Retina (tissue), 1 donor: ENCODE data around the gene KRTAP9-1.
"Not testable (repeated sequence)": the region's sequence is repeated elsewhere in the genome, so short reads cannot be mapped to it uniquely, and the experiment has no call there.

Experiments used
- DNase-seq: peaks from one replicate; pipeline ENCODE4 v3.0.0-alpha.2; 2016

KRTAP9-1 gene

GRCh38 chr17:41184480-41184961 lies 5.2 kb upstream of the KRTAP9-1 start, which contains the start of gene KRTAP4-1:
Gene KRTAP4-1, minus strand, starts transcription at chr17:41184911. Its CDS starts 57 bp downstream, at chr17:41184854.
- no peak for DNase-seq

- DNase-seq = no peak
Observed at GRCh38 chr17:41185001-41185400, 4.7 kb upstream of the KRTAP9-1 start.

GRCh38 chr17:41186872-41187271 lies 2.8 kb upstream of the KRTAP9-1 start:
- no peak for DNase-seq

- DNase-seq = no peak
Observed at GRCh38 chr17:41190328-41190727, 641 bp downstream of the KRTAP9-1 start.

GRCh38 chr17:41196068-41196467 lies 6.4 kb downstream of the KRTAP9-1 start:
- no peak for DNase-seq

- DNase-seq = no peak
Observed at GRCh38 chr17:41199421-41200078, 9.9 kb downstream of the KRTAP9-1 start.

- no peak for DNase-seq
Observed at GRCh38 chr17:41211845-41212466, 22.3 kb downstream of the KRTAP9-1 start.

- no peak for DNase-seq
Observed at GRCh38 chr17:41212524-41213169, 23.0 kb downstream of the KRTAP9-1 start.

- no peak for DNase-seq
Observed at GRCh38 chr17:41215681-41216080, 26.0 kb downstream of the KRTAP9-1 start.

GRCh38 chr17:41223821-41224220 lies 34.1 kb downstream of the KRTAP9-1 start:
- DNase-seq = no peak

- no peak for DNase-seq
Observed at GRCh38 chr17:41226051-41226450, 36.4 kb downstream of the KRTAP9-1 start.

- DNase-seq = not testable (repeated sequence)
Observed at GRCh38 chr17:41226598-41227095, 37.0 kb downstream of the KRTAP9-1 start, which contains the start of gene KRTAP9-2. Gene KRTAP9-2, plus strand, starts transcription at chr17:41226648. Its CDS starts 7 bp downstream, at chr17:41226655.

GRCh38 chr17:41230094-41230493 lies 40.4 kb downstream of the KRTAP9-1 start:
- no peak for DNase-seq

- no peak for DNase-seq
Observed at GRCh38 chr17:41231731-41232130, 42.0 kb downstream of the KRTAP9-1 start.

- not testable (repeated sequence) for DNase-seq
Observed at GRCh38 chr17:41232399-41233105, 42.9 kb downstream of the KRTAP9-1 start, which contains the start of gene KRTAP9-3. Gene KRTAP9-3, plus strand, starts transcription at chr17:41232449. Its CDS starts 53 bp downstream, at chr17:41232502.

GRCh38 chr17:41237116-41237515 lies 47.4 kb downstream of the KRTAP9-1 start:
- DNase-seq = not testable (repeated sequence)

- DNase-seq = not testable (repeated sequence)
Observed at GRCh38 chr17:41237949-41238437, 48.3 kb downstream of the KRTAP9-1 start, which contains the start of gene KRTAP9-8. Gene KRTAP9-8, plus strand, starts transcription at chr17:41237999. Its CDS starts 53 bp downstream, at chr17:41238052.
